HG02610 (cell line): Measurements from ENCODE around the gene ERICH6B.

ENCODE experiments used
- ATAC-seq: cut with Tn5 transposase; IDR thresholded peaks from one replicate; pipeline ENCODE4 v1.9.1; 2021; ENCODE audit warnings: mild to moderate bottlenecking, moderate library complexity; ENCODE audit not compliant: unreplicated experiment

The ERICH6B gene

GRCh38 chr13:45508776-45509175 is 106.8 kb downstream of the ERICH6B start:
- ATAC-seq: no peak

- no peak for ATAC-seq
Observed at GRCh38 chr13:45506811-45507210, 108.7 kb downstream of the ERICH6B start.

- no peak for ATAC-seq
Observed at GRCh38 chr13:45503658-45504057, 111.9 kb downstream of the ERICH6B start.

- ATAC-seq: no peak
Observed at GRCh38 chr13:45501175-45501526, 114.4 kb downstream of the ERICH6B start.

- ATAC-seq: no peak
Observed at GRCh38 chr13:45500492-45501174, 114.9 kb downstream of the ERICH6B start.

GRCh38 chr13:45496942-45497341 is 118.6 kb downstream of the ERICH6B start:
- ATAC-seq: no peak

GRCh38 chr13:45492538-45492937 is 123.0 kb downstream of the ERICH6B start:
- ATAC-seq: no peak
